ENCODE results near the gene RNF220. TPM values are rescaled to one million over a fixed set of nuclear protein-coding genes. Genes with fewer than 3 reads are reported as not detected.

The RNF220 gene
- total RNA-seq, 1 donor from 2014 or later = 58.4 TPM

DNA sequence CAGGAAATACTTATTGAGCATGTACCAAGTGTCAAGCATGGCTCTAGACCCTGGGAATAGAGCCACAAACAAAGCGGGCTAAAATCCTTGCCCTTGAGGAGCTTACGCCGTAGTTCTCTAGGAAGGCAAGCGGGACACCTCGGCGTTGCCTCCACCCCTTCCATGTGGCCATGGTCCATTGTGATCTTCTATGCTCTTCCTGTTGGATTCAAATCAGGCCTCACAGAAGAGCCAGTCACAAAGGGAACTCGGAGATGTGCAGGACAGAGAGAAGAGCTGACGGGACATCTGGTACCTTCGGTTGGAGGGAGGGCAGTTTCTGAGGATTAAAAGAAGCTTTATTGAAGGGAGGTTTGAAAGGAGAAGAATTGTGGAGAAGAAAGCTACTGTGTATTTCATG lies 139.9 kb downstream of the RNF220 start:
- no peak overlapping the region for H3K27ac Mint-ChIP-seq (ENCODE audit: unreplicated experiment)

DNA sequence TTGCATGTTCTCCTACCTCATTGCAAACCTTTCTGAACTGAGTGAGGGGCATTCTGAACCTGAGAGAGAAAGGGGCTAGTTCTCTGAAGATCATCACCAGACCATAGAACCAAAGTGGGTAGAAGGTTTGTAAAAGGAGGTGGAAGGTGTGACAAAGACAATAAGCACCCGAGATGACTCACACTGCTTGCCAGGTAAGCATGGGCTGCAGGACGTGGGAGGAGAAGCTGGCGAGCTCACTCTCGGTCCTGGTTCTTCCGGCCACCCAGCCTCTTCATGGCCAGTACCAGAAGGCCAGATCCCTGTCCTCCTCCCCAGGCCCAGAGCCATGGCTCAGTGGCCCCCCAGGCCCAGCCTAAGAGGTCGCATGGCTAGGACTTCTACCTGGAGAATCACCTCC lies 140.9 kb downstream of the RNF220 start:
- DNase-seq (ENCODE audit: low spot score) = no peak
- H3K27ac Mint-ChIP-seq (ENCODE audit: unreplicated experiment) = no peak overlapping the region

More for the DNA sequence above, 139.9 kb downstream of the RNF220 start:
- no peaks in the 10 kb centered on the region for H3K4me1 Mint-ChIP-seq (ENCODE audit: low read depth)
- no peak overlapping the region for H3K4me3 Mint-ChIP-seq (ENCODE audit: unreplicated experiment)
- no peak for DNase-seq (ENCODE audit: low spot score)
- H3K27me3 Mint-ChIP-seq (ENCODE audit: low read depth) = peaks cover 42% of the 10 kb centered on the region
- TF ChIP-seq, protein P1, sequence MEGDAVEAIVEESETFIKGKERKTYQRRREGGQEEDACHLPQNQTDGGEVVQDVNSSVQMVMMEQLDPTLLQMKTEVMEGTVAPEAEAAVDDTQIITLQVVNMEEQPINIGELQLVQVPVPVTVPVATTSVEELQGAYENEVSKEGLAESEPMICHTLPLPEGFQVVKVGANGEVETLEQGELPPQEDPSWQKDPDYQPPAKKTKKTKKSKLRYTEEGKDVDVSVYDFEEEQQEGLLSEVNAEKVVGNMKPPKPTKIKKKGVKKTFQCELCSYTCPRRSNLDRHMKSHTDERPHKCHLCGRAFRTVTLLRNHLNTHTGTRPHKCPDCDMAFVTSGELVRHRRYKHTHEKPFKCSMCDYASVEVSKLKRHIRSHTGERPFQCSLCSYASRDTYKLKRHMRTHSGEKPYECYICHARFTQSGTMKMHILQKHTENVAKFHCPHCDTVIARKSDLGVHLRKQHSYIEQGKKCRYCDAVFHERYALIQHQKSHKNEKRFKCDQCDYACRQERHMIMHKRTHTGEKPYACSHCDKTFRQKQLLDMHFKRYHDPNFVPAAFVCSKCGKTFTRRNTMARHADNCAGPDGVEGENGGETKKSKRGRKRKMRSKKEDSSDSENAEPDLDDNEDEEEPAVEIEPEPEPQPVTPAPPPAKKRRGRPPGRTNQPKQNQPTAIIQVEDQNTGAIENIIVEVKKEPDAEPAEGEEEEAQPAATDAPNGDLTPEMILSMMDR (IDR thresholded peaks at IDR 0.05) = no peak
- no peaks in the 10 kb centered on the region for H3K36me3 Mint-ChIP-seq (ENCODE audit: low read depth)
- H3K9me3 Mint-ChIP-seq (ENCODE audit: low read depth) = no peaks in the 10 kb centered on the region

DNA sequence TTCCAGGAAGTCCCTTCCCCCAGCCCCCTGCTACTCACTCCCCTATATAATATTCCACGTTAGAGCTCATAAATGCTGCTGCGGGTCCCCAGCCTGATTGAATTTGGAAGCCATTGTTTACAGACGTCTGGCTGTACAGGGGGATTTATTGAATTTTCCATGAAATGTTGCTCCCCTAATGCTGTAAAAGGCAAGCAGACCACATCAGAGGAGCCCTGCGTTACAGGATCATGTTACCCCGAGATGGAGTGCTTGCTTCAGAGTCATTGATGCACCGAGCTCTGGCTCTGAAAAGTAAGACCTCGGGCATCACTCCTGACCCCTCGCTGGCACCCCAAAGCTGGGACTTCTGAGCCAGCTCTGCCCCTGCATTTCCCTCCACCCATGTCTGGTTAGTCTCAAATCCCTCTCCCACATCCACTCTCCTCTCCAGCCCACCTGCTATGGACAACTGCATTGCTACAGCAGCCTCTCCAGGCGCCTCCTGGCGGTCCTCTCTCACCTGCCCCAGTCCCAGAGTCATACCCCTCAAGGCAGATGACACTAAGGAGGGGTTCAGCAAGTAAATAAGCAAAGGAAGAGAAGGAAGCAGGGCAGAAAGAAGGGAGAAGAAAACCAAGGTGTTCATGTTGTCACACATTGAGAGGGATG lies 141.5 kb downstream of the RNF220 start:
- H3K27ac Mint-ChIP-seq (ENCODE audit: unreplicated experiment) = no peak overlapping the region
- H3K36me3 Mint-ChIP-seq (ENCODE audit: low read depth) = peaks cover 2% of the 10 kb centered on the region
- H3K4me1 Mint-ChIP-seq (ENCODE audit: low read depth) = no peaks in the 10 kb centered on the region
- DNase-seq (ENCODE audit: low spot score) = no peak
- no peak overlapping the region for H3K4me3 Mint-ChIP-seq (ENCODE audit: unreplicated experiment)
- H3K9me3 Mint-ChIP-seq (ENCODE audit: low read depth) = no peaks in the 10 kb centered on the region
- peaks cover 41% of the 10 kb centered on the region for H3K27me3 Mint-ChIP-seq (ENCODE audit: low read depth)
- TF ChIP-seq, protein P1 (IDR thresholded peaks at IDR 0.05) = no peak

More for the DNA sequence above, 140.9 kb downstream of the RNF220 start:
- Mint-ChIP-seq H3K4me3 (ENCODE audit: unreplicated experiment) (no peak overlapping the region), H3K27me3 (ENCODE audit: low read depth) (peaks cover 43% of the 10 kb centered on the region), H3K4me1 (ENCODE audit: low read depth) (no peaks in the 10 kb centered on the region), H3K36me3 (ENCODE audit: low read depth) (peaks cover 2% of the 10 kb centered on the region), H3K9me3 (ENCODE audit: low read depth) (no peaks in the 10 kb centered on the region)
- TF ChIP-seq, protein P1 (IDR thresholded peaks at IDR 0.05) = no peak

DNA sequence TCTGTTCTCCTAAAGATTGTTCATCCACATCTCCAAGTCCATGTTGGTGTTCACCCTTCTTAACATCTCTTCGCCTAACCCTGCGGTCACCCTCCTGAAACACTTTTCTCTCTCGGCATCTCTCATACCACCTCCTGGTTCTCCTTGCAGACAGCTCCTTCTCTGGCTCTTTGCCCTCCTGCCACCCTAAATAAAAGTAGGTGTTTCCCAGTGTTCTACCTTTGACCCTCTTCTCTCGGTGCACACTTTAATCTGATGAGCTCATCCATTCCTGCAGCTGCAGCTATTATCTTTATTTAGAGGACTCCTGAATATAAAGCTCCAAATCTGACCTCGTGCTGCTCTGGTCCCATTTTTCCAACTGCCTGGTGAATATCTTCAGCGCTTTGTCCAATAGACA lies 142.3 kb downstream of the RNF220 start:
- no peak overlapping the region for H3K27ac Mint-ChIP-seq (ENCODE audit: unreplicated experiment)
- TF ChIP-seq, protein P1 (IDR thresholded peaks at IDR 0.05) = no peak
- no peak for DNase-seq (ENCODE audit: low spot score)
- peaks cover 2% of the 10 kb centered on the region for H3K36me3 Mint-ChIP-seq (ENCODE audit: low read depth)
- no peaks in the 10 kb centered on the region for H3K4me1 Mint-ChIP-seq (ENCODE audit: low read depth)
- H3K9me3 Mint-ChIP-seq (ENCODE audit: low read depth) = no peaks in the 10 kb centered on the region
- H3K4me3 Mint-ChIP-seq (ENCODE audit: unreplicated experiment) = no peak overlapping the region
- peaks cover 38% of the 10 kb centered on the region for H3K27me3 Mint-ChIP-seq (ENCODE audit: low read depth)

DNA sequence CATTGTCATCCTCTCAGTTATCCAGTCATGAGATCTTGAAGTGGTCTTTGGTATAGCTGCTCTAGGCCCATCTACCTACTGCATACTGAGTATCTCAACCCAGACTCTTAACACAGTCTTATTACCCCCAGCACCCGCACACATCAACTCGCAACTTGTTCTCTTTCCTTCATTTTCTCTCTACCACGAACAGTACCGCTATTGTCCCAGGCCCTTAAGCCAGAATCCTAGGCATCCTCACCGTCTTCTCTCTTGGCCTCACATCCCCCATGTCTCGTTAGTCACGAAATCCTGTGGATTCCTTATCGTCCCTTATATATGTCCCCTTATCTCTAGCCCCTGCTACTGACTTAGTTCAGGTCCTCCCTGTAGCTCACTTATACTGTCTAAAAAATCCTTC lies 142.8 kb downstream of the RNF220 start:
- H3K27ac Mint-ChIP-seq (ENCODE audit: unreplicated experiment) = no peak overlapping the region
- H3K4me3 Mint-ChIP-seq (ENCODE audit: unreplicated experiment) = no peak overlapping the region
- no peak for DNase-seq (ENCODE audit: low spot score)
- H3K36me3 Mint-ChIP-seq (ENCODE audit: low read depth) = peaks cover 2% of the 10 kb centered on the region
- no peaks in the 10 kb centered on the region for H3K9me3 Mint-ChIP-seq (ENCODE audit: low read depth)
- H3K4me1 Mint-ChIP-seq (ENCODE audit: low read depth) = peaks cover 1% of the 10 kb centered on the region
- TF ChIP-seq, protein P1 (IDR thresholded peaks at IDR 0.05) = no peak
- H3K27me3 Mint-ChIP-seq (ENCODE audit: low read depth) = peaks cover 38% of the 10 kb centered on the region

All from chondrocyte (in vitro differentiated cells).